Measurements from ENCODE around the gene DHRS7C. TPM values are rescaled to one million over a fixed set of nuclear protein-coding genes. Genes with fewer than 3 reads are reported as not detected.
"Not testable (repeated sequence)": the region's sequence is repeated elsewhere in the genome, so short reads cannot be mapped to it uniquely, and the experiment has no call there.

DHRS7C gene
- polyA plus RNA-seq, 4 donors: not detected

DNA sequence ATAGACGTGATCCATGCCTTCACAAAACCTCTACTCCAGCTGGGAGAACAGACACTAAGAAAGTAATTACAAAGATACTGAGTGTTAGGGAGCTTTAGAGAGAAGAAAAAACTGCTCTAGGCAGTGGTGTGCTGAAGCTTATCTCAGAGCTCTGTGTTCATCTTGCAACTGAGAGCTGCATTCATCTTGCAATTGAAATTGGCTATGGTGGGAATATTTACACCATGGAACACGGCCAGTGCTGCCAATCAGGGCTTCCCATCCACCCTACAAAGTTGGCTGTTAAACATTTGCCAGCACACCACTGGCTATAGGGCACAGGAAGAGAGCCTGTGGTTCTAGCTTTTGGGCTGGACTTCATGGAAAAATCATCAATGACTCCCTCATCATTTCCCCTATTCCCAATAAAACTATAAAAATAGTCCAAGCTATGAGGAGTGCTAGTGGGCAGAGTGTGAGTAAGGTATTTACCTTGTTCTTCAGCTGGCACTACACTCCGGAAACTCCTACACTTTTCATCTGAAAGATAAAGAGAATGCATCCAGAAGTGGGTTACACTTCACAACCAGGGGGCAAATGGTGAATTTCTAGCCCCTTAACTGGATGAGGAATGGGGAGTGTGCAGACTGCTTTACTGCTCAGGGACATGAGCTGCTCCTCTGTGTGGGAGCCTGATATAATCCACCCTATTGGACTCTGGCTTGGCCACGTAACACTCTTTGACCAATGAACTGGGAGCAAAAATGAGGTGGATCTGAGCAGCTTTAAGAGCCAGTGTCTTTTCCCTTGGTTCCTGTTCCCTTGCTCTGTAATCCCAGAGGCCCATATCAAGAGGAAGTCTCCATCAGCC, 18.9 kb upstream of the DHRS7C start:
- no peak for DNase-seq (ENCODE audit: low read depth in 4 of 4, low spot score in 3 of 4)

DNA sequence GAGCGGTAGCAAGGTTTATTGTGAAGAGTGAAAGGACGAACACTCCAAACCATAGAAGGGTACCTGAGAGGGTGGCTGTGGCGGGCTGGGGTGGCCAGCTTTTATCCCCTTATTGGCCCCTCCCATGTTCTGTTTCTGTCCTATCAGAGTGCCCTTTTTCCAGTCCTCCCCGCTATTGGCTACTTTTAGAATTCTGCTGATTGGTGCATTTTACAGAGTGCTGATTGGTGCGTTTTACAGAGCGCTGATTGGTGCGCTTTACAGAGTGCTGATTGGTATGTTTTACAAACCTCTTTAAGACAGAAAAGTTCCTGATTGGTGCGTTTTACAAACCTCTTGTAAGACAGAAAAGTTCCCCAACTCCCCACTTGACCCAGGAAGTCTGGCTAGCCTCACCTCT, 18.0 kb upstream of the DHRS7C start:
- DNase-seq (ENCODE audit: low read depth in 4 of 4, low spot score in 3 of 4): no peak

DNA sequence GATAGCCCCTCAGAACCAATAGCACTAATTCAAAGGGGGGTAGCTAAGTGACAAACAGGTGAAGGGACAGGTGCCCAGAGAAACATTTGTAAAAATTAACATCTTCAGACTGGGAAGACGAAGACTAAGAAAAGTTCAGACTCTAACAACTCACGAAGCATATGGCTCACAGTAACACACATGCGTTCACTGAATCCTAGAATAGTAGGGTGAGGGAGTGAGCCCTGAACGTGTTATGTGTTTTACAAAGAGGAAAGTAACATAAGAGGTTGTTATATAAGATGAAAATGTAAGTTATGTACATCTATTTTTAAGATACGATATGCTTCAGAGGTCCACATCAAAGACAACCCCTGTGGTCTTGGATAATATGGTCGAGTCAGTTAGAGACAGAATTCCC, 15.3 kb upstream of the DHRS7C start:
- no peak for DNase-seq (ENCODE audit: low read depth in 4 of 4, low spot score in 3 of 4)

DNA sequence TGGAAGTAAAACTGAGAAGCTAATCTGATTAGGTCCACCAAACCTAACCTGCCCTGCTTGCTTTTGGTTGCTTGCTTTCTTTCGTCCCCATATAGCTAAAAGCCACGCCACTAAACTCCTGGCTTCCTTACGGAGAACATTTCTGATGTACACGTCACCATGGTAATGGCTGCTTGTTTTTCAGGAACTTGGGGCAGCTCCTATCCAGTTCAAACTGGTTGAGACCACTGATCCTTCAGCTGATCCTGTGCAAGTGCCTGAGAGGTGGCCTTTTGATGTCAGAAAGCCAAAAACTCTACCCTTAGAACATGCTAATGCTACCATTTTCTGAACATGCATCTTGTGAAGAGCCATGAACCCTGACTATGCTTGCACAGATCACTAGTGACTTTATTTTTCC, 14.4 kb upstream of the DHRS7C start:
- DNase-seq (ENCODE audit: low read depth in 4 of 4, low spot score in 3 of 4): no peak

DNA sequence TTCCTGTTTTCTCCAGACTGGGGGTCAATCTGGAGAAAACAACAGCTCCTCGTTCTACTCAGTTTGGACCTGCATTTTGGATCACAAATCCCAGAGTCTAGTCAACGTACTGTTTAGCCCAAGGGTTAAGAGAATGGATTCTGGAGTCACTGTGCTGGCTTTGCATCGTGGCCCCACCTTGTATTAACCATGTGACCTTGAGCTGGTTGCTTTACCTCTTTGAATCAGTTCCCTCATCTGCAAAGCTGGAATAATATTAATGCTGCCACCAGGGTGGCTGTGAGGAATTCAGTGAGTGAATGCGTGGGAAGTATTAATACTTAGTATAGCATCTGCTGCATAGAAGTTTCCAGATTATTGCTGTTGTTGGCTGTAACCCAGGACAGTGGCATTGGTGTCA, 11.3 kb upstream of the DHRS7C start:
- no peak for DNase-seq (ENCODE audit: low read depth in 4 of 4, low spot score in 3 of 4)

DNA sequence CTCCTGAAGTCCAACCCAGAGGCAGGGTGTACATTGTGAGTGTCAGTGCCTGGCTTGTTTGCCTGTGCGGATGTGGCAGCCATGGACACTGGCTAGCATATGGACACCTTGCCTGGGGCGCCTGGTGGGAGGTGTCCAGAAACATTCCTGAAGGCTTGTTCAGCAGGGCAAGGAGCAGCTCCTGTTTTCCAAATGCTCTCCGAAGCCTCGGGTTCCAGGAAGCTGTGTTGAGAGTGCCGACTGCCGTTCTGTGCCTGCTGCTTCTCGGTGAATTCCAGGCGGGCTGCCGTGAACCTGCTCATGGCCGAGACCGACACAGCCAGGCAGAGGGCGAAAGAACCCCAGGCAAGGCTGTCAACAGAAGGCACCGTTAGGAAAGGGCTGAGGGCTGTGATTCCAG, 10.9 kb upstream of the DHRS7C start:
- DNase-seq (ENCODE audit: low read depth in 4 of 4, low spot score in 3 of 4): no peak

DNA sequence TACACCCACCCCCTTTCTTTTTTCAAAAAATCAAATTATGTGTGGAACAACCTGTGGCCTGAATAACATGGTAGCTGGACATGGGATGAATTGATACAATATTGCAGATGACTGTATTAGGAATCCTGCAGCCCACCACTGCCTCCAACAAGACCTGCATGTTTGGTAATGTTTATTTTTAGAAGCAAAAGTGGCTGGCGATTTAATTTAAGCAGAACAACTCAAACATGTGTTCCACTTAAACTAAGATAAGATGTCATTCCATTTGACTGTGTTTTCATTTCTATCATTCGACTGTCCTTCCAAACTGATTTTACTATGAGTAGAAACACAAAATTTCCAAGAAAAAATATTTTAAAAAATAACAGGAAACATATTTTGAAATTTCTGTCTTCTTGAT, 10.1 kb upstream of the DHRS7C start:
- DNase-seq (ENCODE audit: low read depth in 4 of 4, low spot score in 3 of 4): no peak

DNA sequence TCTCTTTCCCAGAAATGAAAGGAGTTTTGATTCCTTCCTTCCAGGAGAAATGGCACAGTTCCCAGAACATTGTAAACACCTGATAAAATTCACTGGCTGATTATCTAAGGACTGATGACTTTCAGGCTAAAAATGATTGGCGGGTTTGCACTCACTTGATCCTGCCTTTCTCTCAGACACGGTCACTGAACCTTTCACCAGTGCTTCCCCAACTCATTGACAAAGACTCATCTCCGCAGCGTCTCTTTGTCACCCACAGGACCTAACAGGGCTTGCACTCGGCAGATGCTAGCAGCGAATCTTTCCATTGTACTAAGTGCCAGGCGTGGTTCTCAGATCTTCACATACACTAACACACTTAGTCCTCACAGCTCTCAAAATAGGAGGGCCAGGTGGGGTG, 7.3 kb upstream of the DHRS7C start:
- DNase-seq (ENCODE audit: low read depth in 4 of 4, low spot score in 3 of 4): no peak

DNA sequence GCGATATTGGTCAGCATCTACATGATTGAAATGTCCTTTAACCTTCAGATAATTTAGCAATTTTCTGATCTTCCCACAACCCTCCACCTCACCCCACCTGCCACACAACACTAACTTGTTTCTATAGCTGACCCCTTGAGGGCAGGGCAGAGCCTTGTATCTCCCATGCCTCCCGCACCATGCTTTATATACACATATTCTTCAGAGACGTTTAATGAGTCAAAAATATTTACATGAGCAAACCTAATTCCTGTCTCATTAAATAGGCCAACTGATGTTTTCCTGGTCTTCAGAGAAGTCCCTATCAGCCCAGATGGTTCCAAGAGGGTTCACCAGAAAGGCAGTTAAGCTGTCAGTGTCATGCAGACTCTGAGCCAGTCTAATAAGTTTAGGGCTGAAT, 6.6 kb upstream of the DHRS7C start:
- no peak for DNase-seq (ENCODE audit: low read depth in 4 of 4, low spot score in 3 of 4)

DNA sequence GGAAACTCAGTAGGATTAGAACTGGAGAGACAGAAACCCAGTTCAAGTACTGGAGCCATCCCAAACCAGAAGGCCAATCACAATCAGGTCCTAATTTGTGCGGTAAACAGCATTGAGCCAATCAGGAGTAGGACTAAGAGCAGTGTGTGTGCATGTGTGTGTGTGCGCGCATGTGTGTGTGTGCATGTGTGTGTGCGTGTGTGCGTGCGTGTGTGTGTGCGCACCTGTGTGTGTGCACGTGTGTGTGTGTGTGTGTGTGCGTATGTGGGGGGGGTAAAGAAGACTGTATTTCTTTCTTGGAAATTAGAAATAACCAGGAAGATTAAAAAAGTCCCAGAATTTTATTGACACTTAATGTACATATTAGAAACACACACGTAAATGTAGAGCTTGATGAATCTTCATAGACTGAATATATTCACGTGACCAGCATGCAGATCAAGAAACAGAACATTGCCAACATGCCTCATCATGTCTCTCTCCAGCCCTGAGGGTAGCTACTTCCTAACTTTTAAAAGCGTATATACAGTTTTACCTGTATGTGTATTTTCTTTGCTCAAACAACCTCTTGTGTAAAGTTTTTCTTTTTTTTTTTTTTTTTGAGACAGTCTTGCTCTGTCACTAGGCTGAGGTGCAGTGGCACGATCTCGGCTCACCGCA, 919 bp upstream of the DHRS7C start:
- DNase-seq (ENCODE audit: low read depth in 4 of 4, low spot score in 3 of 4): no peak

DNA sequence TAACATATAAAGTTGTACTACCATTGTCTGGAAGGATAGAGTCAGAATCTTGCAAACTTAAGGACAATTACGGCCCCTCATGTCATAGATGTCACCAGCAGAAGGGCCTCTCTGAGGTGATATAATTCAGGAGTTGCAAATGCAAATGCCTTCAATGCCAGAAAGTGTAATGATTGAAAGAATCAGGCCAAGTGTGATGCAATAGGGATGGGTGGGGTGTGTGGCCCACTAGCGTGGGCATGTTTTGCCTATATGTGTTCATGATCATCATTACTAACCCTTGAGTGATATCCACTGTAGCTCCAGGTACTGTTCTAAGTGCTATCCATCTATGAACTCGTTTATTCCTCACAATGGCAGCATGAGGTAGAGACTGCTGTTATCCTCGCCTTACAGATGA, 1.1 kb downstream of the DHRS7C start:
- DNase-seq (ENCODE audit: low read depth in 4 of 4, low spot score in 3 of 4): no peak

DNA sequence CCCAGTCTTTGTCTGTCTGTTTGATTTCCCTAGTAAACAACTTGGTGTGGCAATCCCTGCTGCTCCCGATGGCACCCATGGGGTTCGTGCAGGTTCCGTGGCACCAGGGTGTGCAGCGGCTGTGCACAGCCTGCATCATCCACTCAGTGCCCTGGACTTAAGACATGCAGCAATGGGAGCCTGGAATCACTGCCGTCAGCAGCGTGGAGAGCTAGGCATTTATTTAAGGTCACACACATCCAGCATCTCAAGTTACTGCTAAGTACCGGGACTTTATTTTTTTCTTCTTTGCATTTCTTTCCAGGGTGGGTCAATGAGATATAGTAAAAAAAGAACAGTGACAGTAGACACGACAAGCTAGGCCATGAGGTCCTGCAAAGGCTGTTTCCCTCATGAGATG, 2.8 kb downstream of the DHRS7C start:
- no peak for DNase-seq (ENCODE audit: low read depth in 4 of 4, low spot score in 3 of 4)

DNA sequence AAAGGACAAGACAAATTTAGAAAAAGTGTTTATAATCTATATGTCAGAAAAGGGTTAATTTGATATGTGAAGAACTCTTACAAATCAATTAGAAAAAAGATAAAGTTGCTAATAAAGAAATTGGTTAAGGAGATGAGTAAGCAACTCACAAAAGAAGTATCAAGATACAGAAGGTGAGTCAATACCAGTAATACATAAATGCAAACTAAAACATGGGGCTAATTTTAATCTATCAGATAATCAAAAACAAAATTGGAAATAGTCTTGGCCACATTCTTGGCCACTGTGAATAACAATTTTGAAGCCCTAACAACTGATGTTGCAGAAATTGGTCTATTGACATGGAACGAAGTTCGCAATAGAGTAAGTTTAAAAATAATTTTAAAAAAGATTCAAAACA, 6.8 kb downstream of the DHRS7C start:
- DNase-seq (ENCODE audit: low read depth in 4 of 4, low spot score in 3 of 4): no peak

DNA sequence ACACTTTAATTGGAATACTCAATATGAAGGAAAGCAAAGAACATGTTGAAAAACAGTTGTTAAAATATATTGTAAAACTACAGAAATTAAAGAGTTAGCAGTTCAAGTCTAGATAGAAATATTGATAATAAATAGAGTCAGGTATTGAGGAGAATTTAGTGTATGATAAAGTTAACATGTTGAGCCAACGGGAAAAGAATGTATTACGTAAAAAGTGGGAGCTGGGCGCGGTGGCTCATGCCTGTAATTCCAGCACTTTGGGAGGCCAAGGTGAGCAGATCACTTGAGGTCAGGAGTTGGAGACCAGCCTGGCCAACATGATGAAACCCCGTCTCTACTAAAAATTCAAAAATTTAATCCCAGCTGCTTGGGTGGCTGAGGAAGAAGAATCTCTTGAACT, 7.9 kb downstream of the DHRS7C start:
- not testable (repeated sequence) for DNase-seq (ENCODE audit: low read depth in 4 of 4, low spot score in 3 of 4)

DNA sequence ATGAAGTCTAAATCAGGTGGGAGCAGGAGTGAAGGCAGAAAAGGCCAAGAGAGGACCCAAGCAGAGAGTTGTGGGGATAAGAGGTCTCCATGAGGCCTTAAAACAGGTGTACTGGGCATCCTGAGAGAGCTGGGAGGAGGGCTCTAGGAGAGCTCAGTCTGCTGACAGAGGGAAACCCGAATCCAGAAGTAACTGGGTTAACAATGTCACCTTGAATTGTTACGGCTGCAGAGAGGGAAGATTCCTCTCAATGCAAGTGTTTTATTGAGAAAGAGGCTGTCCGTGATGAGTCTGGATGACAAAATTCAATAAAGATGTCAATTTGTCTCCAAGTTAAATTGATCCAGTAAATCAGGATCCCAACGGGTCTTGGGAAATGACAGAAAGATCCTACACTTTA, 8.3 kb downstream of the DHRS7C start:
- no peak for DNase-seq (ENCODE audit: low read depth in 4 of 4, low spot score in 3 of 4)

DNA sequence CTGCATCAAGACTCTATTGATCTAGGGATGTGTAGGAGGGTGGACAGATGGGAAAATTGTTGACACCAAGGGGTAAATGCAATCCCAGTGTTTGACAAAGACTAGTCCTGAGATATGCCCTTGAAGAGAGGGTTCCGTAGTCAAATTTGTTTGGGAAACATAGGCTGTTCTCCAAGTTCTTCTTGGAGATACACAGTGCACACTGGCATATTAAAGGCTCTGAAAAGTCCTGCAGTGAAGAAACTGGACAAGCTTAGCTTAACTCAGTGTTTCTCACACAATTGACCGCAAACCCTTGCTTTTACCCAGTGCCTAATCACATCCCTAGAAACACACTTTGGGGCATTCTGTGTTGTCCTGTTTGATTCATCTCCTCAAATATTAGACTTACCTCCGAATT, 10.8 kb downstream of the DHRS7C start:
- DNase-seq (ENCODE audit: low read depth in 4 of 4, low spot score in 3 of 4): no peak

DNA sequence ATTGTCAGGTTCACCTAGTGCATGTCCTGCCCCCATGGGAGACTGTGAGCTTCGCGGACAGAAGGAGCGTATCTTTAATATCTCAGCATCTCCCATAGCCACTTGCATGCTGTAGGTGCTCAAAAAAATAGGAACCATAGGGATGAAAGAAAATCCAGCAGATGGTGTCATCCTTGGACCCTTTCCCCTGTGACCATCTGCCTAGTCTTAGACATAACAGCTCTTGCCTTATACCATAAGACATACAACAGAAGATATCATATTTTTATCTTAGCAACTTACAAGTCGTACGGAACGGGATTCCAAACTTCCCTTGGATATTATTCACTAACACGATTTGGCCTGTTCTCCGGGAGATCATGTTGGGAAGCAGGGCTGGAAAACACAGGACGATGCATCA, 14.5 kb downstream of the DHRS7C start:
- DNase-seq (ENCODE audit: low read depth in 4 of 4, low spot score in 3 of 4): no peak

DNA sequence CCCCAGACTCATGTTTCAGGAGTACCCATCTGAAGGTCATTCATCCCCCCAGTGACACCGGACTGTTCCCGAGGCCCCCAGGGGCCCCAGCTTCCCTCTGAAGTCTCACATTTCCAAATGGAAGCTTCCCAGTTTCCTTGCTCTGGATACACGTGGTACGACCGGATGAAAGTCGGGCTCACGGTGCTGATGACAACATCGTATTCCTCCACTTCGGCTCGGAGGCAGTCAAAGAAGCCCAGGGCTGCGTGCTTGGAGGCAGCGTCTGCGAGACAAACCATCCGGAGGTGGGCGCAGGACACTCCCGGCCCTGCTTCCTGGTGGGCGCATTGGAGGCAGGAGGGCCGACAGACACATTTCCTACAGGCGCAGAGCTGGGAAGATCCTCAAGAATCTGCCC, 18.7 kb downstream of the DHRS7C start:
- no peak for DNase-seq (ENCODE audit: low read depth in 4 of 4, low spot score in 3 of 4)

DNA sequence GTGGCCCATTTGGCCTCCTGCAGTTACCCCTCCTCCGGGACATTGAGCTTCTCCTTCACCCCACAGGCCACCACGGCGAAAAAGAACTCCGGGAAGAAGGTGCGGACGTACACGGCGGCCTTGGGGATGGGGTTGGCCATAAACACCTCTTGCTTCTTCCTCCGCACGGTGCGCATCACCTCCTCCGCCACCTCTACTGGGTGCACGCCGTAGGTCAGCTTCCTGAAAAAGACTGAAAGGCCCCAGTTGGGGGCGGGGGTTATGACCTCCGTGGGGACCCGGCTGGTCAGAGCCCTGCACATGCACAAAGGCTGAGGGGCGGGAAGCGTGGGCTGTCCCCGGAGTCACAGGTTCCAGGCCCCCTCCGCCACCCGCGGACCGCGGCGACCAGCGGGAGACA, 19.9 kb downstream of the DHRS7C start:
- DNase-seq (ENCODE audit: low read depth in 4 of 4, low spot score in 3 of 4): no peak

DNA sequence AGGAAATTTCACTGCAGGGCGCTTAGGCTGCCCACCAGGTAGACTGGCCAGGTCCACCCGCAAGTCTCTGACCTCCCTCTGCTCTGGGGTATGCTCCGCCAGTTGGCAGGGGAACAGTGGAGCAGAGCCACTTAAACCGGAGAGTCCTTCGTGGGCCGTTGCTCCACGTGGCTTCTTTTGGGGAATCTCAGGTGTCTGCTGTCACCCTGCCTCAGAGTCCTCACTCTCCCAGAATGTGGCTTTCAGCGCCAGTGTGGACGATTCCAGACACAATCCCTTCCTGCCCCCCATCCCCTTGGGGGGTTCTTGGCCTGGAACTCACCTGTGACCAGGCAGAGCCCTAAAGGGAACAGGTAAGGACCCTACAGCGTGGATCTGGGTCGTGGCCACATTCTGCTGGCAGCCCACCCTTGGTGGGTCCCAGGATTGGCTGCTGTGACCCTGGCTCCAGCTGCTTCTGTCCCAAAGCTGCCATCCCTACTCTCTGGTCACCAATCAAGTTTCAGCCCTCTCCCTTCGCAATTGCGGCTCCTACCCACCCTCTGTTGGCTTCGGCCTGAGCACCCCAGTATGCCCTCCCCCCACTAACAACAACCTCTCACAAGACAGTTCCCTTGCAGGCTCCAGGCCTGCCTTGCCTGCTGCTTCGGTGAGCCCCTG, 22.2 kb downstream of the DHRS7C start:
- no peak for DNase-seq (ENCODE audit: low read depth in 4 of 4, low spot score in 3 of 4)

DNA sequence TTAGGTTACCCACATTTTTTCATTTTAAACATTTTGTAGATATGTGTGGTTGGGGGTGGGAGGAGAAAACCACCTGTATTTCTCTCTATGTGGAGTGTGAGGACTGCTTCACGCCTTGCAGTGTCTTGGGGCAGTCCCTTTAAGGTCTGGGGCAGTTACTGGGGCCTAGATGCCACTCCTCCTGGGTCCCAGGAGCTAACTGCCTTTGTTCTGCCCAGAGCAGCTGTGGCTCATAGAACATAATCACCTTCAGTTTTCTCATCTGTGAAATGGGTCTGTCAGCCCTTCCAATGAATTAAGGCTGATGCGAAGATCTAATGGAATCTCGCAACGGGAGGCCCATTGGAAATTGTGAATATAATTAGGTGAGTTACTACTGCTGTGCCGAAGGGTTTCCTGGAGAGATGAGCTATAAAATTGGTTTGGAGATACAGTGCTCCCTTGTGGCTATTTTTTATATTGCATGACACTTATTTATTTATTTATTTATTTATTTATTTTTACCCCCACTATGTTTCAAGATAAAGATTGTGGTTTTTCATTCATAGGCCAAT, 22.9 kb downstream of the DHRS7C start:
- no peak for DNase-seq (ENCODE audit: low read depth in 4 of 4, low spot score in 3 of 4)

Data from left renal pelvis (tissue), 4 donors.